GM19351 (cell line): ENCODE measurements around the gene SPESP1.

ENCODE experiments used
- ATAC-seq: cut with Tn5 transposase; IDR thresholded peaks from one replicate; pipeline ENCODE4 v1.9.1; 2021; ENCODE audit warnings: mild to moderate bottlenecking, moderate library complexity; ENCODE audit not compliant: unreplicated experiment

SPESP1 gene

DNA sequence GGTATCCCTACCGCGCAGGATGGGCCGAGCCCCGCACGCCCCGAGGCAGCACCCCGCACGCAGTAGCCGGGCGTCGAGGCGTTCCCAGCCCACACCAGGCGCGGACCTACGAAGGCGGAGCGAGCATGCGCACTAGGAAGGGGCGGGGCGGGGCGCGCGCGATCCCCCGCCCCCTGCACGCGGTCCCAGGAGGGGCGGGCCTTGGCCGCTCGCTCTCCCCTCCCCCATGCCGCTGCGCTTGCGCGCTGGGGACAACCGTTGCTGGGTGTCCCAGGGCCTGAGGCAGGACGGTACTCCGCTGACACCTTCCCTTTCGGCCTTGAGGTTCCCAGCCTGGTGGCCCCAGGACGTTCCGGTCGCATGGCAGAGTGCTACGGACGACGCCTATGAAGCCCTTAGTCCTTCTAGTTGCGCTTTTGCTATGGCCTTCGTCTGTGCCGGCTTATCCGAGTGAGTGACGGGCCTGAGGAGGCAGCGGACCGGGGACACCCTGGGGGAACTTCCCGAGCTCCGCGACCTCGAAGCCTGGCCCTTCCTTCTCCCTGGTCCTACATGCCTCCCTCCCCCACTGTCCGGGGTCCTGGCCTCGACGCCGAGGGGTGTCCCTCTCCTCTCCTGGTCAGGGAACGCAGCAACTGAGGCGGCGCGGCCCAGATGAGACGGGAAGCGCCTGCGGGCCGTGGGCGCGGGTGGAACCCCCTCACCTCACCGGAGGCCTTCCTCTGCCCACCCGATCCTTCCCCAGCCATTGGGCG lies at the start of gene SPESP1:
Gene SPESP1, plus strand, starts transcription at position 258 of the 755 bp plus-strand sequence. Its CDS starts 129 bp downstream, at position 387.
- no peak for ATAC-seq

GRCh38 chr15:68885070-68885469 lies 45.3 kb upstream of the SPESP1 start:
- no peak for ATAC-seq

DNA sequence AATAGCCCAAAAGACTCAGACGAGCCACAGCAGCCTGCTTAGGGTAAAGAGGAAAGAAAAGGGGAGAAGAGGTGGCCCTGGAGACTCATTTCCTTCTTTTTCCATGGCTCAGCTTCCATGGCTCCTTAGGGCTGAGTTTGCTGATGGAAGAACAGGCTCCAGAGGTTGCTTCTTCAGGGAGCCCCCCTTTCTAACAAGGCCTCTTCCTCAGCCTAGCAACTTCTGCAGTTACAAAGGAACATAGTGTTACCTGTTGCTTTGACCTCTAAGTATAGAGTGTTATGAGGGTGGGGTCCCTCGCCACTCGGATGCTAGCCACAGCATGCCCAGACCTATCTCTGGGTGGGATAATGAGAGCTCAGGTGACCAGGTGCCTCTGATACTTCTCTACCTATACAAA lies 43.2 kb upstream of the SPESP1 start:
- ATAC-seq, result no peak

GRCh38 chr15:68887819-68888218 lies 42.5 kb upstream of the SPESP1 start:
- ATAC-seq, result no peak

GRCh38 chr15:68888419-68888818 lies 41.9 kb upstream of the SPESP1 start:
- ATAC-seq, result no peak

DNA sequence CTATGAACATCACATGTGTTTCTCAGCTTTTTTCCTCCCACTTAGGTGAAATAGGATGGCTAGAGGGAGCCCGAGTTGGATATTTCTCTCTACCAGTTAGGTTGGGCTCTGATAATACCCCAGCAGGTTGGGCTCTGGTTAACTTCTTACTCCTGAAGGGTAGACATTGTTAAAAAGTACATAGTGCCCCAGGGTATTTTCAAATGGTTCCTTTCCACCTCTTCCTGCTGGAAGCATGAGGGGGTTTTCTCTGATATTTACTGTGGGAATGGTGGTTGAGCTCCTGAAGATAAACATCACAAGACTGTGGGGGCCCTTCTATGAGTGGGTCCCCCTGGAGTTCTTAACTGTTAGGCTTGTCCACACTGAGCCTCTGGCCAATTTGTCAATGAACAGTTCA lies 36.1 kb upstream of the SPESP1 start:
- ATAC-seq, result no peak

DNA sequence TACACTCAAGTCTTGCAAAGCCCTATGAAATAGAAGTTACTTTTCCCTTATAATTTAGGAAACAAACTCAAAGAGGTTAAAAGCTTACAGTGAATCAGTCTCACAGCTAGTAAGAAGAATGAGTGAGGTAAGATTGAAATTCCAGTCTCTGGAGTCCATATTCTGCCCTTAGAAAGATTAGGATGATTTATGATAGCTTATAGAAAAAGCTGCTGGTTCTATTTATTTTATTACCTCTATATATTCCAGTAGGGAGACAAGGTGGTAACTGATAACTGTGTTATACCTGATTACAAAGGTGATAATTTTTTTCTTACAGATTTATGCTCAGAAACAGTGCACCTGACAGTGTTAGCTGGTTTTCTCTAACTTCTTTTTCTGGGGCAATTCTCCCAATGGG lies 34.1 kb upstream of the SPESP1 start:
- no peak for ATAC-seq

DNA sequence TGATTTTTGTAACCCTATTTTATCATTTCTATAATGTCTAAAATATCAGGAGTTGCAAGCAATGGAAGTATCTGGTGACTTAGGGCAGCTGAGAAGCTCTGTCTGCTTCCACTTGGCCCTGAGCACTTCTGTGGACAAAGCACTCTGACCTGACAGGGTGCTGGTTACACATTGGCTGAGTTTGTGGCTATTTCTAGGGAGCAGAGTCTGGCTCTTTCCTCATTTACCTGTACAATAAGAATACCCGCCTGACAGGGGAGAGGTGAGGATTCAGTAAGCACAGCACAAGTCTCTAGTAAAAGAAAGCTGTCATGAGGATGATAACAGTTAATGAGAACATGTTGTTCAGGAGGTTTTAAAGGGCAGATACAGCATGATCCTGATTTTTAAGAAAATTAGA lies 33.3 kb upstream of the SPESP1 start:
- ATAC-seq, result no peak

DNA sequence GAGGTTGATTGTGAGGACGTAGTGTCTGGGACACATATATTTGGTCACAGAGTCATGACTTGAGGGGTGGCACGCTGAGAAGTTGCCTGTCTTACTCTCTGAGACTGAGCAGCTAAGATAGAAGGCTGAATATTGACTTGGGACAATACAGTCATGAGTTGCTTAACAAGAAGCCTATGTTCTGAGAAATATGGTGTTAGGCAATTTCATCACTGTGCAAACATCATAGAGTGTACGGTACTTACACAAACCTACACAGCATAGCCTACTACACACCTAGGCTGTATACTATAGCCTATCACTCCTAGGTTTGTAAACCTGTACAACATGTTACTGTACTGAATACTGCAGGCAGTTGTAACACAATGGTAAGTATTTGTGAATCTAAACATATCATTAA lies 30.3 kb upstream of the SPESP1 start:
- ATAC-seq, result no peak

- ATAC-seq, result no peak
These were observed 22.9 kb upstream of the SPESP1 start for GRCh38 chr15:68907396-68907923.

DNA sequence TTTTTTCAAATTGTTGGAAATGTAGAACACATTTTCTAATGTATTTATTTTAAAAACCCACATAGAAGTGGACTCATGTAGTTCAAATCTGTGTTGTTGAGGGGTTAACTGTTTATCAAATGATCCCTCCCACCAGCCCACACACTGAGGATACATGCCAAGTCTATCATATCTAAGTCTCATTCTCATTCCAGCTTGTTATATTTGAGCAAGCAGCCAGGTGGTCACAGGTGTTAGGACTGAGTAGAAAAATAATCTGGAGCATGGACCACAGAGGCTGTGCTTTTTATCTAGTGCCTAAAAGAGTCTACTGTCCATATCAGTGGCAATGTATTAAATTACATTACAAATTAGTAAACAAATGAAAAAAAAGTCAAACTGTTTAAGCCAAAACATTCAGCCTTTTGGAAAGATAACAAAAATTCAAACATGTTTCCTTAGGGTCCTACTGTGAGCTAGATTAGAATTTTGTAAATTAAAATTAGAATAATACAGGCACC lies 20.7 kb upstream of the SPESP1 start:
- ATAC-seq, result no peak

DNA sequence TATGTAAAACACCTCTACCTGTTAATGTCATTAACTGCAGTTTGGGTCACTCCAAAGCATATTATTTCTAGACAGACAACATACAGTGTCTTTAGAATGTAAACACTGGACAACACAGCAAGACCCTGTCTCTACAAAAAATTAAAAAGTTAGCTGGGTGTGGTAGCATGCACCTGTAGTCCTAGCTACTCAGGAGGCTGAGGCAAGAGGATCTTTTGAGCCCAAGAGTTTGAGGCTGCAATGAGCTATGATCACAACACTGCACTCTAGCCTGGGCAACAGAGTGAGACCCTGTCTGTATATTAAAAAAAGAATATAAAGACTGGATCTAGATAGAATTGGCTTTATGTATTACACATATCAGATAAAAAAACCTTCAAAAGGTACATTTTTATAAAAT lies 20.0 kb upstream of the SPESP1 start:
- ATAC-seq, result no peak

GRCh38 chr15:68910816-68911215 lies 19.5 kb upstream of the SPESP1 start:
- no peak for ATAC-seq

DNA sequence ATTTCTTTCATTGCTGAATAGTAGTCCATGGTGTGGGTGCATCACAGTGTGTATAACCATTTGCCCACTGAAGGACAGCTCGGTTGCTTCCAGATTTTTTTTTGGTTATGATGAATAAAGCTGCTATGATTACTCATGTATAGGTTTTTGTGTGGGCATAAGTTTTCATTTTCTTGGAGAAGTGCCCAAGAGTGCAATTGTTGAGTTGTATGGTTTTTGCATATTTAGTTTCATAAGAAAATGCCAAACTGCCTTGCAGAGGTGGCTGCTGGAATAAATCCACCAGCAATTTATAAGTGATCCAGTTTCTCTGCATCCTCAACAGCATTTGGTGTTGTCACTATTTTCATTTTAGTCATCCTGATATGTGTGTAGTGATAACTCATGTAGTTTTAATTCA lies 8.4 kb upstream of the SPESP1 start:
- no peak for ATAC-seq

- no peak for ATAC-seq
These were observed 5.3 kb upstream of the SPESP1 start for GRCh38 chr15:68924866-68925560.

DNA sequence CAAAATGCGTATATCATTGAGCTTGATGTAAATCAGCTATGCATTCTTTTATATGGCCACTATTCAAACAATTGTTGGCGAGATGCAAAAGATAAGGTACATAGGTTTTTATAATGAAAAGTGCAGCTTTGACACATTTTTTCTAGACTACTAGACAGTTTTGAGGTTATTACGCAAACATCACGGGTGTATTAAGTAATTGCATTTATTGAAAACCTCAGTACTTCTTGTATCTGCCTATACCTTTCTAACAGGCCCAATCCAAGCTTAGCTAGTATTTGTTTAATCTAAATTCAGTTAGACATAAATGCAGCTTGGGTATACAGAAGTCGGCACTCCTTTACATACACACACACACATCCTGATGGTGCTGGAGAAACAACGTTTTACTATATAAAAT lies 2.7 kb downstream of the SPESP1 start:
- no peak for ATAC-seq

GRCh38 chr15:68934341-68934740 lies 4.0 kb downstream of the SPESP1 start:
- ATAC-seq, result no peak

DNA sequence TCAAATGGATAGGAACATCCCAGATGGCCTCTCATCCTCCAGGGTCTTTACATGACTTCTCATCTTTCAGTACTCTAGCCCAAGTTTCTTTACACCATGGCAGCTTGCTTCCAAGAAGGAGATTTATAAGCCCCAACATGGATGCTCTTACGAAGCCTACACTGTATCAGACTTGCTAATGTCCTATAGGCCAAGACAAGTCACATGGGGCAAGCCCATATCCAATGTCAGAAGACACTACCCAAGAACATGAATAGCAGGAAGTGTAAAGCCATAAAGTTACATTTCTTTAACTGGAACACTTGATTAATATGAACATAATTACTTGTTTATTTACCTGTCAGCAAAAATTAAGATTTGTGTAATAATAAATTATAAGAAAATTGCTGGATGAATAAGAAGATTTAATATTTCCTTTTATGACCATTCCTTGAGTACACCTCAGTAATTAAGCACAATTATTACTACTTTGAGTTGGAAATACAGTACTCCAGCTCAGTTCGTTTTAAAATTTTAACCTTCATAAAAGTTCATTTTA lies 5.1 kb downstream of the SPESP1 start:
- ATAC-seq, result no peak

DNA sequence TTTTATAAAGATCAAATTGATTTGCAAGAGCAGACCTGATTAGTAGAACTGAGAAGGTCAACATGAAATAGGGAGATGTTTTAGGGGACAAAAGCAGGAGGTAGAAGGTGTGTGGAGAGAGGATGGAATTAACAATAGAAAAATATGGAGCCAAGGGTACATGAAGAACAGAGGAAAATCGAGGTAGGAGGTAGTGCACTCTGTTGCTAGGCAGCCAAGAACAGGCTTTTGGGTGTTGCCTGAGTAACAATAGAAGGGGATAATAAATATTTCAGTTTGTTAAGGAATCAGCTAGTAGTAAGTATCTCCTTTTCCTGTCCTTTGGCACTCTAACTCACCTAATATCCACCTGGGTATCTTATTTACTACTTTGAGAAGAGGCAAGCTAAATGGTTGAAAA lies 9.2 kb downstream of the SPESP1 start:
- no peak for ATAC-seq

- ATAC-seq, result no peak
These were observed 21.5 kb downstream of the SPESP1 start for GRCh38 chr15:68951813-68952212.

- no peak for ATAC-seq
These were observed 27.4 kb downstream of the SPESP1 start for GRCh38 chr15:68957696-68958095.

- ATAC-seq, result no peak
These were observed 28.3 kb downstream of the SPESP1 start for GRCh38 chr15:68958597-68958996.
